Erythroblast (primary cell): ENCODE measurements around the gene ZC3H6.

Experiments
- GATA1 ChIP-seq: IDR thresholded peaks from 2 replicates; pipeline ENCODE4 v1.6.1; 2011; ENCODE audit warnings: low read depth, mild to moderate bottlenecking, control low read depth, low read length, moderate library complexity
- POLR2A ChIP-seq: IDR thresholded peaks from 2 replicates; pipeline ENCODE4 v1.6.1; 2011; ENCODE audit warnings: mild to moderate bottlenecking, low read length

- TF ChIP-seq POLR2A (no peak), GATA1 (no peak)
These were observed 36.5 kb downstream of the ZC3H6 start for GRCh38 chr2:112311932-112312331.
